ENCODE results near the gene RNF187. TPM values are rescaled to one million over a fixed set of nuclear protein-coding genes. Genes with fewer than 3 reads are reported as not detected.

The RNF187 gene
- total RNA-seq, 2 experiments from 2014 or later = 257 to 478 TPM

GRCh38 chr1:228497206-228497605 is 10.0 kb downstream of the RNF187 start:
- CTCF ChIA-PET (ENCODE audit: unreplicated experiment) = no interaction called here
- Histone ChIP-seq H3K79me2 (ENCODE audit: insufficient read depth, low read depth, low read length) (peaks cover under 1% of the 10 kb centered on the region; the same call in 1 of the 2 replicates), H2AFZ (ENCODE audit: low read length) (no peak overlapping the region), H3K4me1 (ENCODE audit: insufficient read depth, low read length, poor library complexity, severe bottlenecking) (peaks cover 18% of the 10 kb centered on the region), H3K4me2 (ENCODE audit: low read length) (no peak overlapping the region), H3K9me3 (ENCODE audit: low read length) (no peaks in the 10 kb centered on the region), H3K9me2 (ENCODE audit: insufficient read depth, low read length) (no peaks in the 10 kb centered on the region), H3K36me3 (ENCODE audit: insufficient read depth, low read length) (peaks cover 53% of the 10 kb centered on the region), H4K20me1 (ENCODE audit: insufficient read depth, low read length) (no peaks in the 10 kb centered on the region), H3K27ac (ENCODE audit: low read depth, low read length, poor library complexity, severe bottlenecking) (no peak overlapping the region), H3K4me3 (ENCODE audit: low read depth, low read length, poor library complexity, severe bottlenecking) (no peak overlapping the region)
- intact Hi-C loops (cut with micrococcal nuclease; ENCODE audit: unreplicated experiment) = no loop called here
- BruUV-seq (replicated peaks) = no TSS peak
- no peak for TF ChIP-seq EZH2phosphoT487 (IDR thresholded peaks at IDR 0.05; ENCODE audit: borderline replicate concordance, low read depth, low read length)
- TF ChIP-seq, protein P1, sequence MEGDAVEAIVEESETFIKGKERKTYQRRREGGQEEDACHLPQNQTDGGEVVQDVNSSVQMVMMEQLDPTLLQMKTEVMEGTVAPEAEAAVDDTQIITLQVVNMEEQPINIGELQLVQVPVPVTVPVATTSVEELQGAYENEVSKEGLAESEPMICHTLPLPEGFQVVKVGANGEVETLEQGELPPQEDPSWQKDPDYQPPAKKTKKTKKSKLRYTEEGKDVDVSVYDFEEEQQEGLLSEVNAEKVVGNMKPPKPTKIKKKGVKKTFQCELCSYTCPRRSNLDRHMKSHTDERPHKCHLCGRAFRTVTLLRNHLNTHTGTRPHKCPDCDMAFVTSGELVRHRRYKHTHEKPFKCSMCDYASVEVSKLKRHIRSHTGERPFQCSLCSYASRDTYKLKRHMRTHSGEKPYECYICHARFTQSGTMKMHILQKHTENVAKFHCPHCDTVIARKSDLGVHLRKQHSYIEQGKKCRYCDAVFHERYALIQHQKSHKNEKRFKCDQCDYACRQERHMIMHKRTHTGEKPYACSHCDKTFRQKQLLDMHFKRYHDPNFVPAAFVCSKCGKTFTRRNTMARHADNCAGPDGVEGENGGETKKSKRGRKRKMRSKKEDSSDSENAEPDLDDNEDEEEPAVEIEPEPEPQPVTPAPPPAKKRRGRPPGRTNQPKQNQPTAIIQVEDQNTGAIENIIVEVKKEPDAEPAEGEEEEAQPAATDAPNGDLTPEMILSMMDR (conservative IDR thresholded peaks at IDR 0.05; ENCODE audit: low read length) = no peak
- no peak for DNase-seq (ENCODE audit: low spot score)
- POLR2A ChIA-PET = no interaction called here

DNA sequence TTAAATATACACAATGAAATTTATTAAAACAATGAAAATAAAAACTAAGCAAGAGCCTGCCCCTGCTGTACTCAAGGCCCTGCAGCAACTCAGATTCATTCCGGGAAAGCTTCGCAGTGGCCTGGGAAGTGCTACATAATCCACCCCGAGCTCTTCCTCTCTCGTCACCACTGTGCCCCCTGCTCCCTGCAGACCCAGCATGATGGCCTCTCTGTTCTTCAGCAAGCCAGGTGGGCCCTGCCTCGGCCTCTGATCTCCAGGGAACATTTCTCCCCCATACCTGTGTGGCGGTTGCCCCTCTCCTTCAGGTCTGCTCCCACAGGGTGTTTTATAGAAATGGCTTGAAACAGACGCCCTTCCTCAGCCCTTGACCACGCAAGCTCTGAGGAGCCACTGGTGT is 10.6 kb downstream of the RNF187 start:
- TF ChIP-seq, protein P1 (conservative IDR thresholded peaks at IDR 0.05; ENCODE audit: low read length) = no peak
- TF ChIP-seq EZH2phosphoT487 (IDR thresholded peaks at IDR 0.05; ENCODE audit: borderline replicate concordance, low read depth, low read length) = no peak
- intact Hi-C loops (cut with micrococcal nuclease; ENCODE audit: unreplicated experiment) = no loop called here
- no TSS peak for BruUV-seq (replicated peaks)
- Histone ChIP-seq H3K4me3 (ENCODE audit: low read depth, low read length, poor library complexity, severe bottlenecking) (no peak overlapping the region), H4K20me1 (ENCODE audit: insufficient read depth, low read length) (no peaks in the 10 kb centered on the region), H3K36me3 (ENCODE audit: insufficient read depth, low read length) (peaks cover 47% of the 10 kb centered on the region), H3K4me2 (ENCODE audit: low read length) (no peak overlapping the region), H3K79me2 (ENCODE audit: insufficient read depth, low read depth, low read length) (no peaks in the 10 kb centered on the region), H3K9me3 (ENCODE audit: low read length) (no peaks in the 10 kb centered on the region), H3K4me1 (ENCODE audit: insufficient read depth, low read length, poor library complexity, severe bottlenecking) (peaks cover 18% of the 10 kb centered on the region), H3K27ac (ENCODE audit: low read depth, low read length, poor library complexity, severe bottlenecking) (no peak overlapping the region), H3K9me2 (ENCODE audit: insufficient read depth, low read length) (no peaks in the 10 kb centered on the region), H2AFZ (ENCODE audit: low read length) (no peak overlapping the region)
- ChIA-PET CTCF (ENCODE audit: unreplicated experiment) (no interaction called here), POLR2A (interaction anchor here (0.5 to 0.8 kb wide), 3 partner anchors 11 to 92 kb away, joined by 3 to 5 read pairs (median 3); no protein-coding TSS in a partner anchor)
- DNase-seq (ENCODE audit: low spot score) = no peak

GRCh38 chr1:228500143-228500734 is 13.1 kb downstream of the RNF187 start:
- Histone ChIP-seq H2AFZ (ENCODE audit: low read length) (no peak overlapping the region; the same call in 1 of the 2 replicates), H3K9me3 (ENCODE audit: low read length) (no peaks in the 10 kb centered on the region), H4K20me1 (ENCODE audit: insufficient read depth, low read length) (no peaks in the 10 kb centered on the region), H3K9me2 (ENCODE audit: insufficient read depth, low read length) (no peaks in the 10 kb centered on the region), H3K36me3 (ENCODE audit: insufficient read depth, low read length) (peaks cover 23% of the 10 kb centered on the region), H3K4me2 (ENCODE audit: low read length) (peak overlapping the region; percentile 80), H3K4me1 (ENCODE audit: insufficient read depth, low read length, poor library complexity, severe bottlenecking) (peaks cover 18% of the 10 kb centered on the region), H3K79me2 (ENCODE audit: insufficient read depth, low read depth, low read length) (no peaks in the 10 kb centered on the region), H3K27ac (ENCODE audit: low read depth, low read length, poor library complexity, severe bottlenecking) (peak overlapping the region; percentile 37), H3K4me3 (ENCODE audit: low read depth, low read length, poor library complexity, severe bottlenecking) (peak overlapping the region; percentile 50)
- TF ChIP-seq EZH2phosphoT487 (IDR thresholded peaks at IDR 0.05; ENCODE audit: borderline replicate concordance, low read depth, low read length) = no peak
- TF ChIP-seq, protein P1 (conservative IDR thresholded peaks at IDR 0.05; ENCODE audit: low read length) = no peak
- no TSS peak for BruUV-seq (replicated peaks)
- intact Hi-C loops (cut with micrococcal nuclease; ENCODE audit: unreplicated experiment) = no loop called here
- peak; percentile 65 for DNase-seq (ENCODE audit: low spot score)
- ChIA-PET POLR2A (interaction anchor here (0.6 to 1.6 kb wide), 5 partner anchors 10 to 45 kb away, joined by 3 to 16 read pairs (median 6); a partner anchor contains a TSS), CTCF (ENCODE audit: unreplicated experiment) (interaction anchor here (0.5 to 1.2 kb wide), 3 partner anchors 14 to 391 kb away, joined by 3 to 5 read pairs (median 4); partner anchors contain the start of genes MRPL55 and RNF187)
